HT-29 (cell line): ENCODE data around the gene CETN1. TPM values are rescaled to one million over a fixed set of nuclear protein-coding genes. Genes with fewer than 3 reads are reported as not detected.

Experiments used
- DNase-seq: peaks from one replicate; pipeline ENCODE4 v3.0.0-alpha.2; 2015; ENCODE audit warnings: low spot score
- total RNA-seq: library from RNA; depleted of rRNA; stranded (reverse); fragments of >200 nt; shearing (Covaris generic); gene quantifications from 2 replicates; pipeline ENCODE4 v1.2.3, GENCODE V29; 2014; rRNA removed

CETN1 gene
- total RNA-seq, 1 experiment from 2014 or later, result not detected

- DNase-seq, result no peak
These were observed 42.1 kb downstream of the CETN1 start for GRCh38 chr18:622289-622688.

GRCh38 chr18:623761-624620 lies 43.8 kb downstream of the CETN1 start:
- peak; percentile 86 for DNase-seq

- DNase-seq, result no peak
These were observed 47.1 kb downstream of the CETN1 start for GRCh38 chr18:627231-627630.

- DNase-seq, result no peak
These were observed 49.3 kb downstream of the CETN1 start for GRCh38 chr18:629269-630150.

- DNase-seq, result no peak
These were observed 51.4 kb downstream of the CETN1 start for GRCh38 chr18:631560-631959.

Other genes with a start within 250 kb of the CETN1 start
- not detected in 2 replicates for gene COLEC12, start 79.7 kb upstream of the CETN1 start, total RNA-seq
- not detected in 2 replicates for gene CLUL1, start 16.6 kb downstream of the CETN1 start, total RNA-seq
- gene TYMS, start 77.3 kb downstream of the CETN1 start, total RNA-seq, result 49.2 and 56.4 TPM in 2 replicates
- 75.1 and 85.1 TPM in 2 replicates for gene ENOSF1, start 132.2 kb downstream of the CETN1 start, total RNA-seq
- gene YES1, start 231.9 kb downstream of the CETN1 start, total RNA-seq, result 48.4 and 66.6 TPM in 2 replicates